Placental epithelial cell (primary cell): ENCODE measurements around the gene CCDC136. TPM values are rescaled to one million over a fixed set of nuclear protein-coding genes. Genes with fewer than 3 reads are reported as not detected.

ENCODE experiments used
- small RNA-seq: library from RNA; depleted of rRNA; stranded (forward); fragments of <200 nt; gene quantifications from one replicate; pipeline ENCODE3, GENCODE V24; 2012
- total RNA-seq: library from RNA; depleted of rRNA; stranded (reverse); fragments of >200 nt; gene quantifications from 2 replicates; pipeline ENCODE4 v1.2.3, GENCODE V29; 2012

Gene CCDC136
- total RNA-seq, result 0.65 and 1.2 TPM in 2 replicates

DNA sequence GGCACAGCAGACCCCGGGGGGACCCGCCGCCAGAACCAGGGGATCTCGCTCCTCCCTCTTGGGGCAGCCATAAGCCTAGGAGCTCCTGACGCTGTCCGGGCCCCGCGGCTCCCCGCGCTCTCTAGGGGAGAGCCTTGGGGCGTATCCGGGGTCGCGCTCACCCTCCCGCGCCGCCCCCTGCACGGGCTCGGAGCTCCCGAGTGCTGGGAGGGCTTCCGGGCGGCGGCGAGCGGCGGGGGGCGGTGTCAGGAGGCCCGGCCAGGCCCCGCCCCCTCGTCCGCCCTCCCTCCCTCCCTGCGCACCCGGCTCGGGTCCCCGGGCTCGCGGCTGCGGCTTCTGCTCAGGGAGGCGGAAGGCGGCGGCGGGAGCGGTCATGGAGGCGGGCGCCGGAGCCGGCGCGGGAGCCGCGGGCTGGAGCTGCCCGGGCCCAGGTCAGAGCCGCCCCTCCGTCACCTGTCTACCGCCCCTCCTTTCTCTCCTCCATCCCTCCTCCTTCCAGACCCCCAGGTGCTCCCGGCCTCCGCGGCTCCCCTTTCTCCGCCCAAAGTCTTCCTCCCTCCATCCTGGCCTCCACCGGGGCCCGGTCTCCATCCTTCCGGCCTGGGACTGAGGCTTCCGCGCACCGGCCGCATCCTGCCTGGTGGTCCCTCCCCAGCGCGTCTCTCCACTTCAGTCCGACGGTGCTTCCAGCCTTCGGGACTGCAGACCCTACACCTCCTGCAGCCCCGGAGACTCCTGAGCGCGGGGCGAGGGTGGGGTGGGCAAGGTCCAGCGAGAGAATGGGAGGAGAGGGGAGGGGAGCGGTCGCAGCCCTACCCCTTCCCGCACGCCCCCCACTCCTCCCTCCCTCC lies at the start of gene CCDC136:
CCDC136 (plus strand) TSS at position 848 of the 851 bp plus-strand sequence. CDS start 444 bp downstream, outside the sequence.

GRCh38 chr7:128775744-128776474 lies 15.9 kb upstream of the CCDC136 start, which contains the start of gene OPN1SW:
OPN1SW (minus strand) TSS chr7:128775794; CDS start chr7:128775781, 13 bp downstream.

GRCh38 chr7:128830231-128831177 lies 38.7 kb downstream of the CCDC136 start, which contains the start of gene FLNC:
FLNC (plus strand) TSS chr7:128830406; CDS start chr7:128830638, 232 bp downstream.

GRCh38 chr7:128862571-128863432 lies 71.0 kb downstream of the CCDC136 start, which contains the start of gene ATP6V1F:
ATP6V1F (plus strand) TSS chr7:128862856; CDS start chr7:128862905, 49 bp downstream.

Small RNA genes within 50 kb of the gene (small RNA-seq; reads per million reads assigned to genes)
- gene RN7SL81P, result not detected

Other genes with a start within 250 kb of the CCDC136 start
- gene GARIN1A, start 119.7 kb upstream of the CCDC136 start, total RNA-seq, result 0.76 and 1.2 TPM in 2 replicates
- 354 and 588 TPM in 2 replicates for gene CALU, start 52.6 kb upstream of the CCDC136 start, total RNA-seq
- gene OPN1SW, start 16.2 kb upstream of the CCDC136 start, total RNA-seq, result not detected in 2 replicates
- 77.7 and 271 TPM in 2 replicates for gene FLNC, start 38.4 kb downstream of the CCDC136 start, total RNA-seq
- 78.3 and 111 TPM in 2 replicates for gene ATP6V1F, start 70.9 kb downstream of the CCDC136 start, total RNA-seq
- 0.33 and 1.2 TPM in 2 replicates for gene KCP, start 118.7 kb downstream of the CCDC136 start, total RNA-seq
- gene IRF5, start 146.0 kb downstream of the CCDC136 start, total RNA-seq, result under 0.01 and 0.22 TPM in 2 replicates